Esophagus squamous epithelium (tissue), 5 donors: ENCODE measurements around the gene SMYD3. TPM values are rescaled to one million over a fixed set of nuclear protein-coding genes. Genes with fewer than 3 reads are reported as not detected.

Source experiments
- DNase-seq: peaks from one replicate; lab custom pipeline; 2025; lab: John Stamatoyannopoulos, UW
- H3K27ac ChIP-seq, 4 donors: fragments of 200-600 bp; sonication (generic); one replicate each; pipeline ENCODE4 v1.5.1; 2016 to 2019; ENCODE audit warnings: mild to moderate bottlenecking in 1 of 4
- H3K27me3 ChIP-seq, 4 donors: fragments of 200-600 bp; sonication (generic); 1 replicate in 3 of 4; 2 replicates in 1 of 4; pipeline versions ENCODE4 v1.5.1 to v1.6.0; 2017 to 2021; ENCODE audit warnings: antibody characterized with exemption in 1 of 4
- H3K36me3 ChIP-seq, 3 donors: fragments of 200-600 bp; sonication (generic); one replicate each; pipeline ENCODE4 v1.5.1; 2016 to 2019
- H3K4me1 ChIP-seq, 3 donors: fragments of 200-600 bp; sonication (generic); one replicate each; pipeline ENCODE4 v1.5.1; 2017 to 2019
- H3K4me3 ChIP-seq, 4 donors: fragments of 200-600 bp; sonication (generic); 1 replicate in 3 of 4; 2 replicates in 1 of 4; pipeline ENCODE4 v1.5.1; 2016 to 2019; ENCODE audit warnings: mild to moderate bottlenecking in 2 of 4, moderate library complexity in 1 of 4
- H3K9me3 ChIP-seq, 3 donors: fragments of 200-600 bp; sonication (generic); one replicate each; pipeline ENCODE4 v1.5.1; 2016 to 2019
- POLR2A ChIP-seq, 4 donors: fragments of 450-650 bp; IDR thresholded peaks; one replicate each; pipeline ENCODE4 v1.6.1; 2017; ENCODE audit warnings: antibody characterized with exemption in 4 of 4, mild to moderate bottlenecking in 4 of 4, moderate library complexity in 3 of 4
- WGBS, 2 donors: methylation state at CpG; one replicate each; pipeline ENCODE4 v1.1.5; 2018; 5-methylcytosine and 5-hydroxymethylcytosine counted together
- intact Hi-C: fragments of 100-400 bp; cut with DNase I; formaldehyde crosslinking; loops from one replicate; pipeline ENCODE4 v1.15.0; 2022
- total RNA-seq, 4 donors: library from RNA; depleted of rRNA; stranded (reverse); fragments of >200 nt; gene quantifications; one replicate each; pipeline ENCODE4 v1.1.0, GENCODE V29; 2016
- TF ChIP-seq, protein P1 (sequence below), 6 experiments: fragments of 450-650 bp in 4 of 6; fragments of 200-600 bp in 2 of 6; sonication (generic) in 2 of 6; IDR thresholded peaks; one replicate each; pipeline ENCODE4 v1.5.1; 2016 to 2019; ENCODE audit warnings: antibody characterized with exemption in 6 of 6, mild to moderate bottlenecking in 4 of 6, moderate library complexity in 4 of 6
- donor health status: DM: yes; HTN: yes; CAD: no.

SMYD3 gene
- total RNA-seq, 4 donors from 2014 or later: 8.4 to 15.8 (median 11.5) TPM

DNA sequence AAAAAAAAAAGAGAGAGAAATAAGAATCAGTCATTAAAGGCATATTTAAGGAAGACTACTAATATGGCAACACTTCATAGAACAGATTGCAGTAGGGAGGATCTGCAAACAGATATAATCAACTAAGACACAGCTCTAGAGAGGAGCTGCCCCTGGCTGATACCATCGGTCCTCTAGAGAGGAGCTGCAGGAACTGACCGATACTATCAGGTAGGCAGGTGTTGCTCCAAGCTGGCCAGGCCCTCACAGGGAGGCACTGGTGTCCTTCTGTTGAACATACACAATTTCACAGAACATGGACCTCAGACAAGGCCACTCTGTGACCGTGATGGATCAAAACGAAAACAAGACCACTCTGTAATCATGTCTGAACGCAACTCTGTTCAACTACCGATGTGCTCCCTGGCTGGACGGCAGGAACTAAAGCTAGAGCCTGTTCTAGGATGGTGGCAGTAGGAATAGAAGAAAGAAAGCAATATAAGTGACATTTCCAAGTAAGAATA, 15.5 kb downstream of the SMYD3 start:
- Histone ChIP-seq H3K27me3 (no peaks in the 10 kb centered on the region), H3K9me3 (no peaks in the 10 kb centered on the region), H3K4me3 (no peak overlapping the region), H3K36me3 (no peaks in the 10 kb centered on the region), H3K27ac (no peak overlapping the region), H3K4me1 (no peaks in the 10 kb centered on the region)
- no peak for DNase-seq
- no peak for TF ChIP-seq POLR2A (IDR thresholded peaks at IDR 0.05)
- TF ChIP-seq, protein P1, sequence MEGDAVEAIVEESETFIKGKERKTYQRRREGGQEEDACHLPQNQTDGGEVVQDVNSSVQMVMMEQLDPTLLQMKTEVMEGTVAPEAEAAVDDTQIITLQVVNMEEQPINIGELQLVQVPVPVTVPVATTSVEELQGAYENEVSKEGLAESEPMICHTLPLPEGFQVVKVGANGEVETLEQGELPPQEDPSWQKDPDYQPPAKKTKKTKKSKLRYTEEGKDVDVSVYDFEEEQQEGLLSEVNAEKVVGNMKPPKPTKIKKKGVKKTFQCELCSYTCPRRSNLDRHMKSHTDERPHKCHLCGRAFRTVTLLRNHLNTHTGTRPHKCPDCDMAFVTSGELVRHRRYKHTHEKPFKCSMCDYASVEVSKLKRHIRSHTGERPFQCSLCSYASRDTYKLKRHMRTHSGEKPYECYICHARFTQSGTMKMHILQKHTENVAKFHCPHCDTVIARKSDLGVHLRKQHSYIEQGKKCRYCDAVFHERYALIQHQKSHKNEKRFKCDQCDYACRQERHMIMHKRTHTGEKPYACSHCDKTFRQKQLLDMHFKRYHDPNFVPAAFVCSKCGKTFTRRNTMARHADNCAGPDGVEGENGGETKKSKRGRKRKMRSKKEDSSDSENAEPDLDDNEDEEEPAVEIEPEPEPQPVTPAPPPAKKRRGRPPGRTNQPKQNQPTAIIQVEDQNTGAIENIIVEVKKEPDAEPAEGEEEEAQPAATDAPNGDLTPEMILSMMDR (IDR thresholded peaks at IDR 0.05): no peak
- 89 to 94% methylated on average over 7 of the region's 7 CpGs for WGBS, 2 donors
- intact Hi-C loops: loop anchor here (10.0 kb wide), 1 partner anchor 477 kb away; no protein-coding TSS in a partner anchor

- H3K36me3 ChIP-seq: no peaks in the 10 kb centered on the region
- intact Hi-C loops: no loop called here
- H3K4me1 ChIP-seq: peaks cover 0 to 1% (median 0%) of the 10 kb centered on the region in 3 donors
- no peak for DNase-seq
- WGBS, 2 donors: 89 to 100% methylated on average over 4 to 6 of the region's 6 CpGs
- TF ChIP-seq, protein P1 (IDR thresholded peaks at IDR 0.05): no peak
- no peak for TF ChIP-seq POLR2A (IDR thresholded peaks at IDR 0.05)
- no peak overlapping the region for H3K4me3 ChIP-seq
- no peaks in the 10 kb centered on the region for H3K9me3 ChIP-seq
- H3K27ac ChIP-seq: no peak overlapping the region
- no peaks in the 10 kb centered on the region for H3K27me3 ChIP-seq
Observed at GRCh38 chr1:246488674-246489073, 18.4 kb downstream of the SMYD3 start.

DNA sequence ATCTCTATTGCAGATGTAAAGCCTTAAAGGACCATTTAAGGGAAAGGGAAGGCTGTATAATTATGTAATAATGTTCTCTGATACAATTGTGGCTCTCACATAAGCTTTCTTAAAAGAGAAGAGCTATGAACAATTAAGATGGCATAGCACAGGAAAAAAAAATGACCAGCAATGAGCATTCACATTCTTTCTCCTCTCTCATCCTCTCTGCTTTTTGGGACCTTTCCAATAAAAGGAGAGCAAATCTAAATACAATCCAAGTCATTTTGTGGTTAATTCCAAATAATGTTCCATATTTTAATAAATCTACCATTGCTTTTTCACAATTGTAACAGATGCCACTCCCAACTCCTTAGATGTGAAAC, 23.5 kb downstream of the SMYD3 start:
- H3K4me3 ChIP-seq: peak overlapping the region in 1 of 4 donors; percentile 45
- no peaks in the 10 kb centered on the region for H3K9me3 ChIP-seq
- intact Hi-C loops: no loop called here
- DNase-seq: no peak
- peaks cover 7 to 18% (median 12%) of the 10 kb centered on the region in 3 donors for H3K4me1 ChIP-seq
- no peaks in the 10 kb centered on the region for H3K27me3 ChIP-seq
- H3K36me3 ChIP-seq: no peaks in the 10 kb centered on the region
- TF ChIP-seq, protein P1 (IDR thresholded peaks at IDR 0.05): no peak
- TF ChIP-seq POLR2A (IDR thresholded peaks at IDR 0.05): no peak
- peak overlapping the region in 2 of 4 donors; percentile 46 to 60 for H3K27ac ChIP-seq

DNA sequence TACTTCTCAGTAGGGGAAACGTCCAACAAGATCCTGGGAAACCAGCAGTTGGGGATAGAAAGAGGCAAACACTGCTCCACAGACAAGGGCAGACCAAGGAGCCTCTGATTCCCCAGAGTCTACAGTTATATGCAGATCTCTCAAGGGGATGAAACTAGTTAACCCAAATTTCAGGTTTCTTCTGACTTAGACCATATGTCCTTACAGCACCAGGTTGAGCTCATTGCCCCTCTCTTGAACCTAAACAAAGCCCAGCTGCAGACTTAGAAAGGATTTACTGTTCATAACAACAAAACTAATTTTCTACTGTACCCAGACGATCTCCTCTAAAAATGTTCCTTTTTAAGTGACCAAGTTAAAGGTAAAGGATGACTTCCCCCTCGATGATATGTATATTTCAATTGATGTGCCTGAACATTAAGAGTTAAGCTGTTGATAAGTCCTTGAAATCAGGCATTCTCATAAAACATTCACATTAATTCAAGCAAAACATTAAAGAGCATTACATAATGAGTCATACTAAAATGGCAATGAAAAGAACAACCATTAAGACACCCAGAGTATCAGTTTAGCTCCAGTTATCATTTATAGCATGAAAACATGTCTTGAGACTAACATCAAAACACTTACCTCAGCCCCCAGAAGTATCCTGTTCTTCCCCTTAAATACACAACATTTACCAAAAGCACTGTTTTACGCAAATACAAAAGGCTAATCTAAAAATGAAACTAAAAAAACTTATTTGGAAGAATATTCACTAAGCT, 24.1 kb downstream of the SMYD3 start:
- no peak for TF ChIP-seq POLR2A (IDR thresholded peaks at IDR 0.05)
- TF ChIP-seq, protein P1 (IDR thresholded peaks at IDR 0.05): no peak
- no peak for DNase-seq
- WGBS, 2 donors: 25 to 31% methylated on average over 4 of the region's 4 CpGs
- Histone ChIP-seq H3K27me3 (no peaks in the 10 kb centered on the region), H3K27ac (peak overlapping the region in 2 of 4 donors; percentile 46 to 60), H3K4me3 (peak overlapping the region in 1 of 4 donors; percentile 45), H3K4me1 (peaks cover 7 to 18% (median 12%) of the 10 kb centered on the region in 3 donors), H3K9me3 (no peaks in the 10 kb centered on the region), H3K36me3 (no peaks in the 10 kb centered on the region)
- intact Hi-C loops: no loop called here

DNA sequence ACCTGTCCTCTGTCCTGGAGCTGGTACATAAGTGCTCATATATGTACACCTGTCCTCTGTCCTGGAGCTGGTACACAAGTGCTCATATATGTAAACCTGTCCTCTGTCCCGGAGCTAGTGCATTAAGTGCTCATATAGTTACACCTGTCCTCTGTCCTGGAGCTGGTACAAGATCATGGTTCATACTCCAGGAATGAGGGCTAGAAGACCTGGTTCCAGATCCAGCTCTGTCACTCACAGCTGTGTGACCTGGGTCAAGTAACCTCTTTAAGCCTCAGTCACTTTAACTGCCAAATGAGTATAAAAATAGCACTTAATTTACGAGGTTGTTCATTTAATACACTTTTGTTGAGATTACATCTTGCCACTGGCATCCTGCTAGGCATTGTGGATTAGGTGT, 28.0 kb downstream of the SMYD3 start:
- 50 to 77% methylated on average over 2 of the region's 2 CpGs for WGBS, 2 donors
- no peak for TF ChIP-seq POLR2A (IDR thresholded peaks at IDR 0.05)
- DNase-seq: no peak
- Histone ChIP-seq H3K36me3 (no peaks in the 10 kb centered on the region), H3K27ac (no peak overlapping the region), H3K4me1 (peaks cover 7 to 52% (median 12%) of the 10 kb centered on the region in 3 donors), H3K4me3 (no peak overlapping the region), H3K9me3 (no peaks in the 10 kb centered on the region), H3K27me3 (no peaks in the 10 kb centered on the region)
- intact Hi-C loops: no loop called here
